ENCODE measurements around the gene PIMREG. TPM values are rescaled to one million over a fixed set of nuclear protein-coding genes. Genes with fewer than 3 reads are reported as not detected.

The PIMREG gene
- total RNA-seq, 4 donors from 2014 or later, result 1.0 to 3.3 (median 3.2) TPM

DNA sequence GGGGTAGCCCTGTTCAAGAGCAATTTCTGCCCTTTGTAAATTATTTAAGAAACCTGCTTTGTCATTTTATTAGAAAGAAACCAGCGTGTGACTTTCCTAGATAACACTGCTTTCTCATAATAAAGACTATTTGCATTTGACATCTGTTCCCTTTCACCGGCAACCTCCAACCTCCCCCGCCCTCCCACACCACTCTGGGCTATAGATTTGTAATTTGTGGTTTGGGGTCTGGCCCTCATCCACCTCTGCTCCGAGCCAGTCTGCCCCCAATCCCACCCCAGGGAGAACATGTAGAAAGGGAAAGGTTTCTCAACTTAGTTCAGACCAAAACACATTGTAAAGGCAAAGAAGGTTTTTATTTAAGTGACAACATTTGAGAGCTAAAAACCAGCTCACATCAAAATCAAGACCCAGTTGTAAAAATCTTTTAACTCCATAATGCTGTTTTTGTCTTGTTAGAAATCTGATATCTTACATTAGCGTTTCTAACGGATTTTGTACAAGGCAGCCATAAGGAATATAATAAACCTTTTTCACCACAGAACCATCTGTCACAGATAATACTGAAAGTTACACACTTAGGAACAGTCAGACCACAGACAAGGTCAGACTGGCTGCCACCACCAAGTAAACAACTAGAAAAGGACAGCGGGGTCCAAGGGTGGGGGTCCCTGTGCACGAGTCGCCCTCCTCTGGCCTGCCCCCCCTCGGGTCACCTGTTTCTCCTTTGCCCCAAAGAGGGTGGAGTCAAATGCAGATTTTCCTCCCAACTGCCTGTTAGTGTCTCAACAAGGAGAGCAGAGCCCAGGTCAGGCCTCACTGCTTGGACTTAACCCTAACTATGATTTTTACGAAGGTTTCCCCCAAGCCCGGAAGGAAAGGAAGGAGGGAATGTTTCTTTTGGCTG lies 6.9 kb downstream of the PIMREG start:
- Histone ChIP-seq H3K4me3 (no peak overlapping the region), H3K9me3 (no peaks in the 10 kb centered on the region), H3K27ac (no peak overlapping the region), H3K27me3 (no peaks in the 10 kb centered on the region), H3K36me3 (no peaks in the 10 kb centered on the region), H3K4me1 (peaks cover 5% of the 10 kb centered on the region)
- WGBS, result 55% methylated on average over 12 of the region's 12 CpGs
- no peak for DNase-seq (ENCODE audit: low spot score in 2 of 2)
- TF ChIP-seq, protein P1, sequence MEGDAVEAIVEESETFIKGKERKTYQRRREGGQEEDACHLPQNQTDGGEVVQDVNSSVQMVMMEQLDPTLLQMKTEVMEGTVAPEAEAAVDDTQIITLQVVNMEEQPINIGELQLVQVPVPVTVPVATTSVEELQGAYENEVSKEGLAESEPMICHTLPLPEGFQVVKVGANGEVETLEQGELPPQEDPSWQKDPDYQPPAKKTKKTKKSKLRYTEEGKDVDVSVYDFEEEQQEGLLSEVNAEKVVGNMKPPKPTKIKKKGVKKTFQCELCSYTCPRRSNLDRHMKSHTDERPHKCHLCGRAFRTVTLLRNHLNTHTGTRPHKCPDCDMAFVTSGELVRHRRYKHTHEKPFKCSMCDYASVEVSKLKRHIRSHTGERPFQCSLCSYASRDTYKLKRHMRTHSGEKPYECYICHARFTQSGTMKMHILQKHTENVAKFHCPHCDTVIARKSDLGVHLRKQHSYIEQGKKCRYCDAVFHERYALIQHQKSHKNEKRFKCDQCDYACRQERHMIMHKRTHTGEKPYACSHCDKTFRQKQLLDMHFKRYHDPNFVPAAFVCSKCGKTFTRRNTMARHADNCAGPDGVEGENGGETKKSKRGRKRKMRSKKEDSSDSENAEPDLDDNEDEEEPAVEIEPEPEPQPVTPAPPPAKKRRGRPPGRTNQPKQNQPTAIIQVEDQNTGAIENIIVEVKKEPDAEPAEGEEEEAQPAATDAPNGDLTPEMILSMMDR (IDR thresholded peaks at IDR 0.05), result no peak
- TF ChIP-seq EP300 (IDR thresholded peaks at IDR 0.05) (no peak), POLR2AphosphoS5 (IDR thresholded peaks at IDR 0.05) (no peak), POLR2A (IDR thresholded peaks at IDR 0.05) (no peak)

DNA sequence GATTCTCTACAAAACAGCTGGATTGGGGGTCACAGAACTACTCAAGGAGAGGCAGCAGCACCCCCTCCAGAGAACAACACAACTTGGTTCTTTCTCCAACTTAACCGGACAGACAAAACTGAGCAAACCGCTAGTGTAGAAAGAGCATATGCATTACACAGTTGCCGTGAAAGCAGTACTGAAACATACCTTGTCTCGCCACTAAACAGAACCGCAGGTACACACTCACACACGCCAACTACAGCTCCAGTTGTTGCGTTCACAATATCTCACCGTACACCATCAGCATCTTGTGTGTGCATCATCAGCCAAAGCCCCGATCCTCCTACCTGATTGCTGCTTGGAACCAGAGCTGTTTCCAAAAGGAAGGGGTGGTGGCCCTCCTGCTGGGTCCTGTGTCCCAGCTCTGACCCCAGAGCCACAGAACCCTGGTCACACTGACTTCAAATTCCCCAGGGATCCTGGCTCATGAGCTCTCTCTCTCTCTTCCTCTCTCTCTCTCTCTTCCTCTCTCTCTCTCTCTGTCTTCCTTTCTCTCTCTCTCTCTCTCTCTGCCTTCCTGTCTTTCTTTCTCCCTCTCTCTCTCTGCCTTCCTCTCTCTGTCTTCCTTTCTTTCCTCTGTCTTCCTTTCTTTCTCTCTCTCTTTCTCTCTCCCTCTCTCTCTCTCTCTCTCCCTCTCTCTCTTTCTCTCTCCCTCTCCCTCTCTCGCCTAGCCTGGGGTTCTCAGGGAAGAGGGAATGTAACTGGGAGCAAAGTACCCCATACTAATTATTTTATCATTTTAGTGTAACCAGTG lies 8.4 kb downstream of the PIMREG start:
- Histone ChIP-seq H3K27me3 (no peaks in the 10 kb centered on the region), H3K4me1 (peaks cover 5% of the 10 kb centered on the region), H3K36me3 (no peaks in the 10 kb centered on the region), H3K9me3 (no peaks in the 10 kb centered on the region), H3K27ac (no peak overlapping the region), H3K4me3 (no peak overlapping the region)
- TF ChIP-seq POLR2AphosphoS5 (IDR thresholded peaks at IDR 0.05) (no peak), EP300 (IDR thresholded peaks at IDR 0.05) (no peak), POLR2A (IDR thresholded peaks at IDR 0.05) (no peak)
- TF ChIP-seq, protein P1 (IDR thresholded peaks at IDR 0.05), result no peak
- WGBS, result 87% methylated on average over 10 of the region's 10 CpGs
- no peak for DNase-seq (ENCODE audit: low spot score in 2 of 2)

DNA sequence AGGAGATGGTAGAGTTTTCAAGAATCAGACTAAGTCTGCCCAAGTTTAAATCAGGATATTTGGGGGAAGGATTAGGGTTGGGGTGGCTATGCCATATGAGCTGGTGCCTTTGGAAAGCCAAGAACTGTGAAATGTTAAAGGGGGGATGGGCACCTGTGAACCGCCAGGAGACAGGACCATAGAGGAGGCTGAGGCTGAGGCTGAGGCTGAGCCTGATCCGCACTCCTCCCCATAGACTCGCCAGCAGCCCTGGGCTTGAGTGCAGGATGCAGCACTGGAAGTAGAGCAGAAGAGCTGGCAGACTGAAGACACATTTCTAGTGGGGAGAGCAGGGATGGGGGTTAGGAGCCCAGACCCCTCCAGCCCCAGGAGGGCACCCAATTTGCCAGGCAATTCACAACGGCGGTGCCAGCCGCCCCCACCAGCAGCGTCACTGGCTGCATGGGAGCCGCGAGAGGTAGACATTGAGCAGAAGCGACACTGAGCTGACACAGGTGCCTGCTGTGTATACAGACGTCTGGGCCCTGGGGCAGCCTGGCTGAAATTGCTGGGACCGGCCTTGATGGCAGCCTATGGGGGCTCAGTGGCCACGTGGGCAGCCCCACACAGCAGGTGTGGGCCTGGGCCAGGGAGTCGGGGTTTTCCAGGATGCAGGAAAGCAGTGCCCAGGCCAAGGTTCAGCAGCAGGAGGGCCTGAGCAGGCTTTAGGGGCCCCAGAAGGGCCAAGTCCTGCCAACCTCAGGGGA lies 9.2 kb downstream of the PIMREG start:
- Histone ChIP-seq H3K4me1 (peaks cover 5% of the 10 kb centered on the region), H3K27me3 (no peaks in the 10 kb centered on the region), H3K27ac (no peak overlapping the region), H3K36me3 (no peaks in the 10 kb centered on the region), H3K4me3 (no peak overlapping the region), H3K9me3 (no peaks in the 10 kb centered on the region)
- DNase-seq (ENCODE audit: low spot score in 2 of 2), result no peak
- WGBS, result 92% methylated on average over 7 of the region's 14 CpGs
- TF ChIP-seq EP300 (IDR thresholded peaks at IDR 0.05) (no peak), POLR2A (IDR thresholded peaks at IDR 0.05) (no peak), POLR2AphosphoS5 (IDR thresholded peaks at IDR 0.05) (no peak)
- TF ChIP-seq, protein P1 (IDR thresholded peaks at IDR 0.05), result no peak

DNA sequence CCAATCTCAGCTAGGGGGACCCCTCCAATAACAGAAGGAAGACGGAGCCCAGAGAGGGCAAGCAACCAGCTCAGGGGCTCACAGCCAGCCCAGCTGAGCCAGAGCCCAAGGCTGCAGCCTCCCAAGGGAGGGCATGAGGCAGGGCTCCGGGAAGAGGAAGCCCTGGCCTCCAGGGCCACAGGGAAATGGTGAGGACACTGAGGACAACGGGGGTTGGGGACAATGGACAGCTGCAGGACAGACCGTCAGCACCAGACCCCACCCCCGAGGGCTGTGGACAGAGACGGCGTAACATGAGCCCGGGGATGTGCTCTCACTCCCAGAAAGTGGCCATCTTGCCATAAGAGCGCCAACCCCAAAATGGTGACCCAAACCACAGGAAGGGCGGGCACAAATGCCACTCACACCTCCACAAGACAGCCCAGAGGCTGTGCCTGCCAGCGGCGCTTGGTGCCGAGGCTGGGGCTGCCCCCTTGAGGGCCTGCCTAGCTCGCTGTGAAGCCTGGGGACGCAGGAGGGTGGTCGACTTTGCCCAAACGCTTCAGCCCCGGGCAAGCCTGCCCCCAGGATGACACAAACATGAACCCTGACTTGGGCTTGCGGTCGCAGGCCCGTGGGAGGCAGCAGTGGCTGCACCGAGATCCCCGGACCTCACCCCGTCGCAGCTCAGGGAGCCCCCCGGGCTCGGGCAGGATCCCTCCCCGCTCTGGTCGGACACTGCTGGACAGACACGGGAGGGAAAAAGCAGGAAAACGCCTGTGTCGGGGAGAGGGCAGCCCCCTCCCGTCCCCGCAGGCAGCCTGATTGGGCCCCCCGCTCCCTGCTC lies 10.5 kb downstream of the PIMREG start:
- H3K27me3 ChIP-seq, result no peaks in the 10 kb centered on the region
- 66% methylated on average over 8 of the region's 35 CpGs for WGBS
- H3K4me1 ChIP-seq, result peaks cover 5% of the 10 kb centered on the region
- H3K36me3 ChIP-seq, result no peaks in the 10 kb centered on the region
- DNase-seq (ENCODE audit: low spot score in 2 of 2), result no peak
- TF ChIP-seq POLR2A (IDR thresholded peaks at IDR 0.05), result no peak
- TF ChIP-seq, protein P1 (IDR thresholded peaks at IDR 0.05), result no peak
- no peak for TF ChIP-seq EP300 (IDR thresholded peaks at IDR 0.05)
- no peak for TF ChIP-seq POLR2AphosphoS5 (IDR thresholded peaks at IDR 0.05)
- no peak overlapping the region for H3K27ac ChIP-seq
- H3K4me3 ChIP-seq, result peak overlapping the region; percentile 25
- no peaks in the 10 kb centered on the region for H3K9me3 ChIP-seq

Measured in suprapubic skin (tissue), 4 donors.